Naive B cell (primary cell): ENCODE results near the gene RAB11FIP5. TPM values are rescaled to one million over a fixed set of nuclear protein-coding genes. Genes with fewer than 3 reads are reported as not detected.
A peak's percentile ranks its signal among the peaks of the same experiment; 100 is the strongest.

Experiments
- ATAC-seq, 2 donors: fragments of 150-1000 bp; cut with Tn5 transposase; 2 replicates each; pipeline ENCODE4 v1.10.0; 2021; ENCODE audit warnings: low read depth in 2 of 2, mild to moderate bottlenecking in 2 of 2, moderate library complexity in 2 of 2
- DNase-seq: peaks from one replicate; pipeline ENCODE4 v3.0.0; 2022
- H3K27ac Mint-ChIP-seq, 6 donors: one replicate each; pipeline ENCODE4 v1.8.0; 2020 to 2022; ENCODE audit warnings: mild to moderate bottlenecking in 6 of 6, mixed read lengths in 6 of 6, moderate library complexity in 5 of 6, inconsistent platforms in 2 of 6
- H3K27me3 Mint-ChIP-seq, 3 donors: one replicate each; pipeline ENCODE4 v1.8.0; 2021 to 2022; ENCODE audit warnings: mixed read lengths in 3 of 3, mild to moderate bottlenecking in 1 of 3
- H3K36me3 Mint-ChIP-seq, 2 donors: one replicate each; pipeline ENCODE4 v1.8.0; 2020 to 2022; ENCODE audit warnings: mixed read lengths in 2 of 2, inconsistent platforms in 1 of 2, mild to moderate bottlenecking in 1 of 2
- H3K4me1 Mint-ChIP-seq, 3 donors: one replicate each; pipeline ENCODE4 v1.8.0; 2020 to 2022; ENCODE audit warnings: mixed read lengths in 3 of 3, inconsistent platforms in 1 of 3, mild to moderate bottlenecking in 1 of 3, moderate library complexity in 1 of 3
- H3K4me3 Mint-ChIP-seq, 8 donors: one replicate each; pipeline ENCODE4 v1.8.0; 2020 to 2022; ENCODE audit warnings: mild to moderate bottlenecking in 8 of 8, mixed read lengths in 8 of 8, moderate library complexity in 8 of 8, inconsistent platforms in 2 of 8
- H3K9me3 Mint-ChIP-seq, 7 donors: one replicate each; pipeline ENCODE4 v1.8.0; 2020 to 2022; ENCODE audit warnings: mixed read lengths in 7 of 7, mild to moderate bottlenecking in 5 of 7, inconsistent platforms in 2 of 7, moderate library complexity in 1 of 7
- polyA plus RNA-seq, 6 donors: library from polyadenylated mRNA; unstranded; fragments of 300-500 nt; fragmentation: Illumina TruSeq; gene quantifications; one replicate each; pipeline ENCODE4 v1.2.3, GENCODE V29; 2021; ENCODE audit warnings: low read depth in 6 of 6

Gene RAB11FIP5, protein sequence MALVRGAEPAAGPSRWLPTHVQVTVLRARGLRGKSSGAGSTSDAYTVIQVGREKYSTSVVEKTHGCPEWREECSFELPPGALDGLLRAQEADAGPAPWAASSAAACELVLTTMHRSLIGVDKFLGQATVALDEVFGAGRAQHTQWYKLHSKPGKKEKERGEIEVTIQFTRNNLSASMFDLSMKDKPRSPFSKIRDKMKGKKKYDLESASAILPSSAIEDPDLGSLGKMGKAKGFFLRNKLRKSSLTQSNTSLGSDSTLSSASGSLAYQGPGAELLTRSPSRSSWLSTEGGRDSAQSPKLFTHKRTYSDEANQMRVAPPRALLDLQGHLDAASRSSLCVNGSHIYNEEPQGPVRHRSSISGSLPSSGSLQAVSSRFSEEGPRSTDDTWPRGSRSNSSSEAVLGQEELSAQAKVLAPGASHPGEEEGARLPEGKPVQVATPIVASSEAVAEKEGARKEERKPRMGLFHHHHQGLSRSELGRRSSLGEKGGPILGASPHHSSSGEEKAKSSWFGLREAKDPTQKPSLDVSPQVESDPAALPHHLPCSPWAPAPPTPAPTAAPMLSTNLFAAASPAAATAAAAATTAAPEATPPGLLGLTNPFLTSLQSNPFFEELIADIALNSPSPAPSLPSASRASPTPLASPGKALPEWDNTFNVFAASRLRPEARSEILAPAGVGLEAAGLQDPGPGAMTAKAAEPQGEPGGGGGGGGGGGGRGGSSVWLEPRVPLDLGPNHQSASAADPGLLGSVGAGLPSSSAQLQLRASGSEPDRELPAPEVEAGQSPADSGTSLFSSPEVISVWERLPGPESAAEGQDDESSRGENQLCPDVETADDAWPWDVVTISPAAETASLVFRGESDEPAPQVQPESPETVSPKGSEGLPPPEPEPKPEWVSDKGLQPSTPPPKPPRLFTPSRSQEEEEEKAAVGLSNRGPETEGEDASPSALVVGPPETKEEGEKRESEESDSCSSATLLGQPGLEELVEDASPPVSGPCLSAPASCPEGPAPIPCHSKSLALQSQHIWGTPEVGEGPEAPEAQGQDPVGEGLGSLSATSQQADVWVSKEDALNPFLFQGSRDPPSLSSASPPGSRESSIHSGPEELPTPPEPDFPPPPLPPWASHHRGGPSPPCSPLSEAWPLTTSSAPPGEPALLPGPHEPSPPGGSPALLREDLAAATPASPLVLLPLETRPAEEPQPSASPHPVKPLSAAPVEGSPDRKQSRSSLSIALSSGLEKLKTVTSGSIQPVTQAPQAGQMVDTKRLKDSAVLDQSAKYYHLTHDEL (N-terminal part only)
- 1 to 10 TPM in 5 of 6 donors, not detected in 1; 2.0 to 3.6 (median 2.4) TPM for polyA plus RNA-seq

DNA sequence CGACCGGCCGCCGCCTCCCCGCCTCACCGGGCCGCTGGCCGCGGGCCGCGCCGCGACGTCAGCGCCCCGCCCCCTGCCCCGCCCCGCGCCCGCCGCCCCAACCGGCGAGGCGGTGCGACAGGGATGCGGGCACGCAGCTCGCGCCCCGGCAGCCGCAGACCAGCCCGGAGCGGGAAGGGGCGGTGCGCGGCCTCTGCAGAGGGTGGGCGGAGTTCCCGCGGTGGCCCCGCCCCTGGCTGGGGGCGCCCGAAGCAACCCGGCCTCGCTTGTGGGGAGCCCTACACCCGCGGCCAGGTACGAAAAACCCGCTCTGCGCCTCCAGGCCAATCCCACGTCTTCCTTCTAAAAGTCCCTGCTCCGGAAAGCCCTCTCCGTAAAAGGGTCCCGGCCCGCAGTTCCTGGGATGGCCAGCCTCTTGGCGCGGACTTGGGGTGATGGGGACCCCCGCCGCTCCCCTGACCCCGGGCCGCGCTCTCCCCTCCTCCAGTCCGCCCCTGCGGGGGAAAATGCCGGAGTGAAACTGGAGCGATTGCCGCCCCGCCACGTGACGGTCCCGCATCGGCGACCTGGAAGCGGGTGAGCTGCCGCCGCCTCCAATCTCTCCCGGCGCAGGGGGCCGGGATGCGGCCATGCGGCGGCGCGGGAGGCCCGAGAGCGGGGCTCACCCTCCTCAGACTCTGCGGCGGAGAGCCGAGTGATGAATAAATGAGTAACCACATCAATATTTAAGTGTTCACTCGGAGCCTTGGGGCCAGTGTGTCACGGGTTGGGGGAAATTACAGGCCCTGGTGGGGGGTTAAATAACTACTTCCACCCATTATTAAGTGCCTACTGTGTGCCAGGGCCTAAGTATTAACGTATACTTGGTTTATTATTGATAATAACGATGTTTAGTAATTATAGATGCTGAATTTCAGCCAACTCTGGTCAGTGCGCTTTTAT lies at the start of gene RAB11FIP5:
RAB11FIP5 (minus strand) TSS at position 36 of the 942 bp plus-strand sequence. CDS start 171 bp downstream, outside the sequence.
- ATAC-seq (peak; percentile 85 to 86), DNase-seq (peak; percentile 80)
- peak within 1 kb of the TSS; percentile 78 to 93 (median 86) for H3K4me3 Mint-ChIP-seq

DNA sequence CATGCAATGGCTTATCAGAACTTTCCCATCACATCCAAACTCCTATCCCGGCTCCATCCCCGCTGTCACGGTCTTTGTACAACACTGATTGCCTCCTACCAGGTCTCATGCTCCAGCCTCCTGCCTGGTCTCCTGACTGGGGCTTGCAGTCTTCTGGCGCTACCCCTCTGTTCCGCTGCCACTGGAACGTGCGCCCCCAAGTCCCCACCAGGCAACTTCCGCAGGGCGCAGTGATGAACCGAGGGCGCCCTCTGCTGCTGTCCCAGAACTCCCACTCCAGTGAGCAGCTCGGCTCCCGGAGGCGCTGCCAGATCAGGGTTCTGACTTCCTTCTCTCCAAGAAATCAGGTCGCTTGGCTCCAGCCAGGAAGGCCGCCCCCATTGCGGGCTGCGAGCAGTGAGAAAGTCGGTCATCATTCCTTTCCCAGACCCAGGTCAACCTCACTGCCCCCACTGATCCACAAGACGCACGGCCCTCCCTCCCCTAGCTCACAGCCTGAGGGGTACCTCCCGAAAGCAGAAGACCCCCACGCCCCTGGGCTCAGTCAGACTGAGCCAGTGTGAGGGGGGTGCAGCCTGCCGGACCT lies 43.9 kb upstream of the RAB11FIP5 start:
- no peak overlapping the region for H3K27ac Mint-ChIP-seq
- no peaks in the 10 kb centered on the region for H3K4me1 Mint-ChIP-seq
- H3K36me3 Mint-ChIP-seq = no peaks in the 10 kb centered on the region
- peaks cover 29 to 63% (median 39%) of the 10 kb centered on the region in 3 donors for H3K27me3 Mint-ChIP-seq
- H3K4me3 Mint-ChIP-seq = peak overlapping the region in 1 of 8 donors; percentile 67
- DNase-seq = no peak
- peaks cover 0 to 4% (median 0%) of the 10 kb centered on the region in 7 donors for H3K9me3 Mint-ChIP-seq
- ATAC-seq = no peak

More for the DNA sequence above, at the start of gene RAB11FIP5:
- H3K9me3 Mint-ChIP-seq = no peaks in the 10 kb centered on the region
- H3K27me3 Mint-ChIP-seq = peaks cover 0 to 16% (median 0%) of the 10 kb centered on the region in 3 donors
- H3K36me3 Mint-ChIP-seq = no peaks in the 10 kb centered on the region
- H3K4me1 Mint-ChIP-seq = peaks cover 4 to 22% (median 18%) of the 10 kb centered on the region in 3 donors
- peak within 1 kb of the TSS in 5 of 6 donors; percentile 18 to 90 (median 51) for H3K27ac Mint-ChIP-seq

DNA sequence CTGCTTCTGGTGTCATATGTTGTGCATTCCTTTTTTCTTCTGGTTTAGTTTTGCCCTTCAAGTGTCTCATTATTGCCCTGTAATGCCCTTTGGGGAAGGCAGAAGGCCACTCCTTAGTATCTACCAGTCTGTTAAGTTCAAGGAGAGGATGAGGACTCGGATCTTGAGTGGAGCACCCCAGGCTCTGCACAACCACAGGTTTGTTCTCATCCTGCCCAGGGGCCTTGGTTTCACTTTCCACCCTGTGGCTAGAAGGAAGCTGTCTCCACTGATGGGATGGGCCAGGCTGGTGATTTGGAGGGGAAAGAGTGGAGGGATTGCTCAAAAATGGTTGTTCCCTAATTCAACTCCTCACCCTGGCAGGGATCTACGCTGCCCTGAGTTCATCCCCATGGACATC lies 30.2 kb upstream of the RAB11FIP5 start:
- Mint-ChIP-seq H3K27me3 (peaks cover 15 to 36% (median 30%) of the 10 kb centered on the region in 3 donors), H3K4me1 (no peaks in the 10 kb centered on the region)
- ATAC-seq = no peak

DNA sequence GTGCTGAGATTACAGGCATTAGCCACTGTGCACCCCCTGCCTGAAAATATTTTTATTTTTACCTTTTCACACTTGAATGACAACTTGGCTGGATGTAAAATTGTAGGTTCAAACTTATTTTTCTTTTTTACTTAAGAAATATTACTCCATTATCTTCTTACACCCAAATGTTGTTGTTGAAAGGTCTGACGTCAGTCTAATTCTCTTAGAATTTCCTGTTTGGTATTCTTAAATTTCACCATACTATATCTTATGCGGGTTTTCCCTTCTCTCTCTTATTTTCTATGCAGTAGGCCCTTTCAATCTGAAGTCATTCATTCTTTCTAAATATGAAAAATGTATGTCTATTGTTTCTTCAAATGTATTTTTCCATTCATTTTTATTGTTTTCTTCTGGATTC lies 29.1 kb upstream of the RAB11FIP5 start:
- H3K9me3 Mint-ChIP-seq = peaks cover 0 to 4% (median 0%) of the 10 kb centered on the region in 7 donors
- H3K4me1 Mint-ChIP-seq = no peaks in the 10 kb centered on the region
- ATAC-seq (no peak), DNase-seq (no peak)
- peaks cover 9 to 27% (median 23%) of the 10 kb centered on the region in 3 donors for H3K27me3 Mint-ChIP-seq
- no peak overlapping the region for H3K4me3 Mint-ChIP-seq
- H3K27ac Mint-ChIP-seq = no peak overlapping the region
- no peaks in the 10 kb centered on the region for H3K36me3 Mint-ChIP-seq

More for the DNA sequence above, 30.2 kb upstream of the RAB11FIP5 start:
- Mint-ChIP-seq H3K27ac (peak overlapping the region in 1 of 6 donors; percentile 39), H3K36me3 (no peaks in the 10 kb centered on the region), H3K4me3 (no peak overlapping the region), H3K9me3 (peaks cover 0 to 3% (median 0%) of the 10 kb centered on the region in 7 donors)
- no peak for DNase-seq

DNA sequence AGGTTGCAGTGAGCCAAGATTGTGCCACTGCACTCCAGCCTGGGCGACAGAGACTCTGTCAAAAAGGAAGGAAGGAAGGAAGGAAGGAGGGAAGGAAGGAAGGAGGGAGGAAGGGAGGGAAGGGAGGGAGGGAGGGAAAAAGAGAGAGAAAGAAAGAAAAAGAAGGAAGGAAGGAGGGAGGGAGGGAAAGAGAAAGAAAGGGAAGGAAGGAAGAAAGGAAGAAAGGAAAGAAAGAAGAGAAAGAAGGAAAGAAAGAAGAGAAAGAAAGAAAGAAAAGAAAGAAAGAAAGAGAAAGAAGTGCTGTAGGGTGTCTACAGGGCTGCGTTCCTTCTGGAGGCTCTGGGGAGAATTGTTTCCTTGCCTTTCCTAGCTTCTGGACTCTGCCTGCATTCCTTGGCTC lies 22.5 kb upstream of the RAB11FIP5 start:
- H3K27ac Mint-ChIP-seq = no peak overlapping the region

DNA sequence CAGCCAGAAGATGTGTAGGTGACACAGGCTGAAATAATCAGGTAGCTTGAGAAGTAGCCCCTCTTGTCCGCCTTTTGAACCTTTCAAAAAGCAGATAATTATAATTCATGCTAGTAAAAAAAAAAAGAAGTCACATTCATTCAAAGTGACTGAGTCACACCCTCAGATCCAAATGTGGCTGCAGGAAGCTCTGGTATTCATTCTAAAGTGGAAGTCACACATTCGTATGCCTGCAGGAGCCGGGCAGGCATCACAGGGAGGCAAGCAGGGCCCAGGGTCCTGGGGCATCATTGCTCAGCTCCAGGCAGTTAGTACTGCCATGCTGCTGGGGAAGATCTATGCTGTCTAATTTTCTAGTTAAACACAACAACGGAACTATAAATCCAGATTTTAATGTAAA lies 21.7 kb upstream of the RAB11FIP5 start:
- DNase-seq = no peak
- no peaks in the 10 kb centered on the region for H3K36me3 Mint-ChIP-seq
- peaks cover 16 to 27% (median 24%) of the 10 kb centered on the region in 3 donors for H3K27me3 Mint-ChIP-seq
- no peaks in the 10 kb centered on the region for H3K4me1 Mint-ChIP-seq
- peaks cover 0 to 4% (median 0%) of the 10 kb centered on the region in 7 donors for H3K9me3 Mint-ChIP-seq
- no peak for ATAC-seq
- H3K4me3 Mint-ChIP-seq = no peak overlapping the region
- peak overlapping the region in 1 of 6 donors; percentile 54 for H3K27ac Mint-ChIP-seq

More for the DNA sequence above, 22.5 kb upstream of the RAB11FIP5 start:
- Mint-ChIP-seq H3K4me1 (no peaks in the 10 kb centered on the region), H3K27me3 (peaks cover 14 to 21% (median 20%) of the 10 kb centered on the region in 3 donors), H3K36me3 (no peaks in the 10 kb centered on the region), H3K9me3 (peaks cover 0 to 4% (median 0%) of the 10 kb centered on the region in 7 donors), H3K4me3 (no peak overlapping the region)
- DNase-seq (no peak), ATAC-seq (no peak)

DNA sequence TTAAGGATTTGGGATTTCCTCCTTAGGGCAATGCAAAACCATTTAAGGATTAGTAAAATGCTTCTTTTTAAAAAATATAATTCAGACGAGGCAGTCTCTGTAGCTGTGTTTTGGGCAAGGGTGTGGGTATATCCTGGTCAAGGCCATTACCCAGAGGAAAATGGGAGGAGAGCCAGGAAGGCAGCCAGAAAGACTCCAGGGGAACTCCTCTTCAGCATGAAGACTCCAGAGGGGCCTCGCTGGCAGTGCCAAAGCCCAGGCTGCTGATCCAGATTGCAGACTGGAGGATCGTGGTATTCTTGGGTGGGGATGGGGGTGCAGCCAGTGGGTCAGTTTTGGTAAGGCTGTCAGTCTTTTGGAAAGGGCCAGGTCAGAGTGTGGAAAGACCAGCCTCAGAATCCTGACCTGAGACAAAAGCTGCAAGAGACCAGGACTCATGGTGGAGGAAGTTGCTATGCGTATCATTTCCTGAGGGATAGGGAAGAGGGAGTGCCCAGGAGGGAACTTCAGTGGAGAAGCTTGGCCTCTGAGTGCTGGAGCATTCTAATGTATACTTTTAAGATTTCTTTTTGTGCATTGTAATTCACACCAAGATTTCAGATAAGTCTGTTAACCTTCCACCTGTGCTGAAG lies 20.9 kb upstream of the RAB11FIP5 start:
- no peak overlapping the region for H3K4me3 Mint-ChIP-seq
- no peaks in the 10 kb centered on the region for H3K36me3 Mint-ChIP-seq
- peaks cover 24 to 35% (median 32%) of the 10 kb centered on the region in 3 donors for H3K27me3 Mint-ChIP-seq
- H3K4me1 Mint-ChIP-seq = no peaks in the 10 kb centered on the region
- no peak overlapping the region for H3K27ac Mint-ChIP-seq
- ATAC-seq (no peak), DNase-seq (no peak)
- H3K9me3 Mint-ChIP-seq = peaks cover 0 to 4% (median 0%) of the 10 kb centered on the region in 7 donors

DNA sequence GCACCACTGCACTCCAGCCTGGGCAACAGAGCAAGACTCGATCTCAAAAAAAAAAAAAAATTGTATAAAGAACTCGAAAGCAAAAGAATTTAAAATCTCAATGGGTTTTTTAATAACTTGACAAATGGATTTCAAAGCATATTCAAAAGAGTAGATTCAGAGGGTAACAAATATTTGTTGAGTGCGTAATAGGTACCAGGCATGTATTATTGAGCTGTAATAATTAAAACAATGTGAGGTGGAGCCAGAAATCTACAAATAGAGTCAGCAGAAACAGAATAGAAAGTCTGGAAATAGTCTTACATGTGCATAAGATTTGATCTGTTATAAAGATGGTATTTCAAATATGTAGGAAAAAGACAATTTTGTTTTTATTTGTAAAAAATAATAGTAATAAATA lies 19.1 kb upstream of the RAB11FIP5 start:
- ATAC-seq (no peak), DNase-seq (no peak)
- Mint-ChIP-seq H3K27me3 (peaks cover 20 to 37% (median 35%) of the 10 kb centered on the region in 3 donors), H3K9me3 (peaks cover 0 to 3% (median 0%) of the 10 kb centered on the region in 7 donors), H3K27ac (no peak overlapping the region), H3K4me3 (no peak overlapping the region), H3K36me3 (no peaks in the 10 kb centered on the region), H3K4me1 (no peaks in the 10 kb centered on the region)

DNA sequence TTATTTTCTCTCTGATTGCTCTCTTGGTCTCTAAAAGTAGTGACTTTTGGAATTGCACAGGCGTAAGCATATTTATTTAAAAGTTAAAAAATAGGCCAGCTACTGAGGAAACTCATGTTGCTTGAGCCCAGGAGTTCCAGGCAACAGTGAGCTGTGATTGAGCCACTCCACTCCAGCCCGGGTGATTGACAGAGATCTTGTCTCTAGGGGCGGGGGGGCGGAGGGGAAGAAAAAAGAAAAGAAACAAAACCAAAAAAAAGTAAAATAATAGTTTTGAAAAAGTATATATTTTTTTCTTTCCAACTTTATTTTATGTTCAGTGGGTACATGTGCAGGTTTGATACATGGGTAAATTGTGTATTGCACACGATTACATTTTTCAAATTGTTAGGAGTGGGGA lies 18.0 kb upstream of the RAB11FIP5 start:
- H3K4me3 Mint-ChIP-seq = no peak overlapping the region

DNA sequence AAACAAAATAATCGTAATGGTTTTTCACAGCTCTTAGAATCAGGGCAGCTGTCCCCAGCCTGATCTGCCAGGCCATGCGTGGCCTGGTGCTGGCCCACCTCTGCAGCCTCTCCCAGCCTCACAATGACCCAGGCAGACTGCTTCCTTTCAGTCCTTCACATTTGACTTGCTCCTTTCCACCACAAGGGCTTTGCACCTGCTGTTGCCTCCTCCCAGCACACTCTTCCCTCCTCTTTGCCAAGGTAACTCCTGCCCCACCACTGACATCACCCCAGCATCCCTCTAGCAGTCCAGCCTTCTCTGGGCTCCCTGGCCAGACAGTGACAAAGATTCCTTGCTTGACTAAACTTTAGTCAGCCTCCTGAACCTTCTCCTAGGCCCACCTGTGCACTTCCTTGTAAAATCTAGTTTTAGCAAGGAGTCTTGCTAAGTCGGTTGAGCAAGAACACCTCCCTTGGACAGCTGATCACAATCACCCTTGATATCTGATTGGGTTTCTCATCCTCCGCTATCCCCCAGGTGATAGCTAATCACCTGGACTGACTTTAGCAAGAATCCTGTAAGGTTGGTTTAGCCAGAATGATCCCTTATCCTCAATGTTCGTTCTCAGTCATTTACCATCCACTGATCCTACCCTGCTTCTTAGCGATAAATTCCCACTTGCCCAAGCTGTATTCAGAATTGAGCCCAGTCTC lies 16.2 kb upstream of the RAB11FIP5 start:
- Mint-ChIP-seq H3K9me3 (peaks cover 0 to 11% (median 1%) of the 10 kb centered on the region in 7 donors), H3K4me3 (no peak overlapping the region), H3K27me3 (peaks cover 21 to 45% (median 37%) of the 10 kb centered on the region in 3 donors), H3K36me3 (peaks cover 0 to 5% of the 10 kb centered on the region in 2 donors), H3K27ac (no peak overlapping the region), H3K4me1 (no peaks in the 10 kb centered on the region)
- ATAC-seq (no peak), DNase-seq (no peak)

More for the DNA sequence above, 18.0 kb upstream of the RAB11FIP5 start:
- Mint-ChIP-seq H3K9me3 (peaks cover 0 to 5% (median 1%) of the 10 kb centered on the region in 7 donors), H3K4me1 (no peaks in the 10 kb centered on the region), H3K36me3 (peaks cover 0 to 2% of the 10 kb centered on the region in 2 donors), H3K27me3 (peaks cover 25 to 44% (median 40%) of the 10 kb centered on the region in 3 donors), H3K27ac (no peak overlapping the region)
- DNase-seq (no peak), ATAC-seq (no peak)

DNA sequence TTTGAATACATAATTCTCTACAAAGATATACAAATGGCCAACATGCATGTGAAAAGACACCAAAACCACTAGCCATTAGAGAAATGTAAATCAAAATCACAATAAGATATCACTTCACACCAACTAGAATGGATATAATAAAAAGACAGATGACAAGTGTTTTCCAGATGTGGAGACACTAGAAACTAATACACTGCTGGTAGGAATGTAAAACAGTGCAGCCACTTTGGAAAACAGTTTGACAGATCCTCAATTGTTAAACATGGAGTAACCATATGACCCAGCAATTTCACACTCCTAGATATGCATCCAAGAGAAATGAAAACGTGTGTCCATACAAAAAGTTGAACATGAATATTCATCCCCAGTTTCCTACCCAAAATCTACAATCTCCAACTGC lies 9.8 kb upstream of the RAB11FIP5 start:
- ATAC-seq (no peak), DNase-seq (no peak)
- Mint-ChIP-seq H3K4me1 (no peaks in the 10 kb centered on the region), H3K27ac (no peak overlapping the region), H3K4me3 (no peak overlapping the region), H3K9me3 (peaks cover 0 to 9% (median 1%) of the 10 kb centered on the region in 7 donors), H3K36me3 (peaks cover 0 to 5% of the 10 kb centered on the region in 2 donors), H3K27me3 (peaks cover 29 to 39% (median 36%) of the 10 kb centered on the region in 3 donors)
